Astrocyte (in vitro differentiated cells and primary cell): ENCODE results near the gene SLC17A5.
"Not testable (repeated sequence)": the region's sequence is repeated elsewhere in the genome, so short reads cannot be mapped to it uniquely, and the experiment has no call there.

ENCODE experiments used
- EZH2 ChIP-seq: IDR thresholded peaks from 2 replicates; pipeline ENCODE4 v1.6.1; 2012; ENCODE audit warnings: mild to moderate bottlenecking, low read length, inconsistent platforms; ENCODE audit not compliant: insufficient read depth
- TF ChIP-seq, protein P1 (sequence below): IDR thresholded peaks from 2 replicates; pipeline ENCODE4 v1.5.1; 2011; ENCODE audit warnings: low read depth, mild to moderate bottlenecking, inconsistent platforms, low read length, moderate library complexity; ENCODE audit not compliant: insufficient read depth

DNA sequence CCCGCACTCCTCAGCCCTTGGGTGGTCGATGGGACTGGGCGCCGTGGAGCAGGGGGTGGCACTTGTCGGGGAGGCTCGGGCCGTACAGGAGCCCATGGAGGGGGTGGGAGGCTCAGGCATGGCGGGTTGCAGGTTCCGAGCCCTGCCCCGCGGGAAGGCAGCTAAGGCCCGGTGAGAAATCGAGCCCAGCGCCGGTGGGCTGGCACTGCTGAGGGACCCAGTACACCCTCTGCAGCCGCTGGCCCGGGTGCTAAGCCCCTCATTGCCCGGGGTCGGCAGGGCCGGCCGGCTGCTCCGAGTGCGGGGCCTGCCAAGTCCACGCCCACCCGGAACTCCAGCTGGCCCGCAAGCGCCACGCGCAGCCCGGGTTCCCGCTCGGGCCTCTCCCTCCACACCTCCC lies 81.3 kb downstream of the SLC17A5 start:
- TF ChIP-seq, protein P1, sequence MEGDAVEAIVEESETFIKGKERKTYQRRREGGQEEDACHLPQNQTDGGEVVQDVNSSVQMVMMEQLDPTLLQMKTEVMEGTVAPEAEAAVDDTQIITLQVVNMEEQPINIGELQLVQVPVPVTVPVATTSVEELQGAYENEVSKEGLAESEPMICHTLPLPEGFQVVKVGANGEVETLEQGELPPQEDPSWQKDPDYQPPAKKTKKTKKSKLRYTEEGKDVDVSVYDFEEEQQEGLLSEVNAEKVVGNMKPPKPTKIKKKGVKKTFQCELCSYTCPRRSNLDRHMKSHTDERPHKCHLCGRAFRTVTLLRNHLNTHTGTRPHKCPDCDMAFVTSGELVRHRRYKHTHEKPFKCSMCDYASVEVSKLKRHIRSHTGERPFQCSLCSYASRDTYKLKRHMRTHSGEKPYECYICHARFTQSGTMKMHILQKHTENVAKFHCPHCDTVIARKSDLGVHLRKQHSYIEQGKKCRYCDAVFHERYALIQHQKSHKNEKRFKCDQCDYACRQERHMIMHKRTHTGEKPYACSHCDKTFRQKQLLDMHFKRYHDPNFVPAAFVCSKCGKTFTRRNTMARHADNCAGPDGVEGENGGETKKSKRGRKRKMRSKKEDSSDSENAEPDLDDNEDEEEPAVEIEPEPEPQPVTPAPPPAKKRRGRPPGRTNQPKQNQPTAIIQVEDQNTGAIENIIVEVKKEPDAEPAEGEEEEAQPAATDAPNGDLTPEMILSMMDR: not testable (repeated sequence)
- not testable (repeated sequence) for TF ChIP-seq EZH2
